H54 (cell line): ENCODE data around the gene HABP4.
A peak's percentile ranks its signal among the peaks of the same experiment; 100 is the strongest.

Experiments
- DNase-seq: peaks from one replicate; pipeline ENCODE4 v3.0.0; 2011; ENCODE audit warnings: low spot score, mixed read lengths; ENCODE audit not compliant: insufficient read length
- FAIRE-seq: peaks from 3 replicates; lab custom pipeline; 2011; peaks lifted over from hg19 to GRCh38; lab: Jason Lieb, UNC
- POLR2A ChIP-seq: IDR thresholded peaks from 2 replicates; pipeline ENCODE4 v1.6.1; 2011; ENCODE audit warnings: low read depth, mild to moderate bottlenecking, low read length

Gene HABP4

GRCh38 chr9:96519095-96519494, 69.1 kb downstream of the HABP4 start:
- TF ChIP-seq POLR2A: no peak
- DNase-seq: no peak
- FAIRE-seq: no peak

- FAIRE-seq: no peak
- DNase-seq: no peak
- TF ChIP-seq POLR2A: no peak
These were observed 69.8 kb downstream of the HABP4 start for GRCh38 chr9:96519787-96520186.

- DNase-seq: no peak
- FAIRE-seq: no peak
- TF ChIP-seq POLR2A: no peak
These were observed 72.4 kb downstream of the HABP4 start for GRCh38 chr9:96522366-96522765.

GRCh38 chr9:96523374-96523773, 73.4 kb downstream of the HABP4 start:
- no peak for TF ChIP-seq POLR2A
- no peak for DNase-seq
- FAIRE-seq: no peak

- TF ChIP-seq POLR2A: no peak
- DNase-seq: no peak
- no peak for FAIRE-seq
These were observed 74.1 kb downstream of the HABP4 start for GRCh38 chr9:96524045-96524444.

- FAIRE-seq (no peak), DNase-seq (no peak)
These were observed 74.8 kb downstream of the HABP4 start for GRCh38 chr9:96524764-96525163.

DNA sequence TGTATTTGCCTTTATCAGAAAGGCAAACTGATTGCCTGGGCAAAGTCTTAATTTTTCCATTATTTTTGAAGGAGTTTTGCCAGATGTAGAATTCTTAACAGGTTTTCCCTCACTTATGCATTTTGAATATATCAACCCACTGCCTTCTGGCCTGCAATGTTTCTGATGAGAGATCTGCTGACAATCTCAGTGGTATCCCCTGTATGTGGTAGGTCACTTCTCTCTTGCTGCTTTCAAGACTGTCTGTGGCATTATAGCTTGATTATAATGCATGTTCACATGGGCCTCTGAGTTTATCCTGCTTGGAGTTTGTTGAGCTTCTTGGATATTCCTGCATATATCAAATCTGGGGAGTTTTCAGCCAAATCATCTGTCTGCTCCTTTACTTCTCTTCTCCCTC, 82.2 kb downstream of the HABP4 start:
- TF ChIP-seq POLR2A: no peak
- FAIRE-seq: peak; percentile 90

More at GRCh38 chr9:96524764-96525163, 74.8 kb downstream of the HABP4 start:
- no peak for TF ChIP-seq POLR2A

GRCh38 chr9:96540106-96540505, 90.1 kb downstream of the HABP4 start:
- no peak for FAIRE-seq
- TF ChIP-seq POLR2A: no peak
- no peak for DNase-seq

More for the DNA sequence above, 82.2 kb downstream of the HABP4 start:
- no peak for DNase-seq
